Measurements from ENCODE around the gene GAK. TPM values are rescaled to one million over a fixed set of nuclear protein-coding genes. Genes with fewer than 3 reads are reported as not detected.
"Not testable (repeated sequence)": the region's sequence is repeated elsewhere in the genome, so short reads cannot be mapped to it uniquely, and the experiment has no call there.

GAK gene
- total RNA-seq, 1 experiment from 2014 or later: 67.2 TPM

- DNase-seq (ENCODE audit: extremely low read depth, low read depth): no peak
Observed at GRCh38 chr4:954211-955020, 22.3 kb upstream of the GAK start.

DNA sequence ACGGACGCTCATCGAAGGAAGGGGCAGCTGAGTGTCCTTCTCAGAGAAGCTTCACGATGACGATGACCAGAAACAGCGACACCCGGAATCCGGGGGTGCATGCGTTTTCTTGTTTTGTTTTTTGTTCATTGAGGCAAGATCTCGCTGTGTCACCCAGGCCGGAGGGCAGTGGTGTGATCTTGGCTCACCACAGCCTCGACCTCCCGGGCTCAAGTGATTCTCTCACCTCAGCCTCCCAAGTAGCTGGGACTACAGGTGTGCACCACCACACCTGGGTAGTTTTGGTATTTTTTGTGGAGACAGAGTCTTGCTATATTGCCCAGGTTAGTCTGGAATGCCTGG is 21.4 kb upstream of the GAK start:
- DNase-seq (ENCODE audit: extremely low read depth, low read depth): no peak

- DNase-seq (ENCODE audit: extremely low read depth, low read depth): no peak
Observed at GRCh38 chr4:952881-953573, 20.9 kb upstream of the GAK start.

DNA sequence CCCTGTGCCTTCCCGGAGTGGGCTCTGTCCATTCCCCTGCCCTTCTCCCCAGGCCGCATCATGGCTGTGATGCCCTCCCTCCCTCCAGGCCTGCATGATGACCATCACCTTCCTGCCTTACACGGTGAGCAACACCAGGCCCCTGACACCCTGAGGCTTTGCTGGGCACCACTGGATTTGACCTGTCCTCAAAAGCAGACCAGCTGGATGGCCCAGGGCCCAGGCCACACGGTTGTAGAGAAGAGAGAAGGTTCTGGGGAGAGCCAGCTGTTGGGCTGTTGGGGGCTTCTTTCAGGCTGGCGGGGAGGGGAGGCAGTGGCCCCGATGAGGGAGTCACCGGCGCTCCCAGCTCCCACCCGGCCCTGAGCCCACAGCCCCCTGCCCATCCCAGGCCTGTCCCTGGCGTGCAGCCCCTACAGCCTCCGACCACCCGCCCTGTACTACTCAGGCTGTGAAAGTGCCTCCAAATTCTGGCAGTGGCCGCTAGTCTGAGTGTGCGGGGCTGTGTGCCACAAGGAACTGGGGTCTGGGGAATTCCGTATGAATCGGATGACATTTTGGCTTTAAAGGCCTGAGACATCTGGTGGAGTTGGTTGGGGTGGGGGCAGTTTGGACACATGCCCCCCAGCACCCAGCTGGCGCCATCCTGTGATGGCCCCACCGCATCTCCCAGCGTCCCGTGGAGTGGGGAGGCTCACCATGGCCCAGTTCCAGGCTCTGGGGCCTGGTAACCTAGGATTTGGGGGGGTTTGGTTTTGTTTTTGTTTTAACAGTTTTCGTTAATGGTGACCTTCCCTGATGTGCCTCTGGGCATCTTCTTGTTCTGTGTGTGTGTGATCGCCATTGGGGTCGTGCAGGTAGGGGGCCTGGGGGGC is 19.7 kb upstream of the GAK start:
- no peak for DNase-seq (ENCODE audit: extremely low read depth, low read depth)

DNA sequence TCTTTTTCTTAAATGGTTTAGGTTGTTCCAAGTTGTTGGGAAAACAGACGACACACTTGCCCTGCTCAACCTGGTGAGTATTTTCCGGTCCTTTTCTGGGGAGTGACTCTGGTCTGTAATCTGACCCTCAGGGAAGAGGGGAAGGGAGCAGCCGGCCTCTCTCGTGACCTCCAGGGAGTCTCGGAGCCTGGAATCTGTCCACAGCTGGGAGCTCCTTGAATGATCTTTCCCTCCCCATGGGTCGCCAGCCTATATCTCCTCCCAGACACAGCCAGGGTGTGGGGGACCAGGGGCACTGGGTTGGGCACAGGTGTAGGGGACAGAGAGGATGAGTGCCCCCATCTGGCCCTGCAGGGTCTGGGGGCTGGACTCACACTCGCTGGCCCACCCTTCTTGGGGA is 19.1 kb upstream of the GAK start:
- DNase-seq (ENCODE audit: extremely low read depth, low read depth): no peak

DNA sequence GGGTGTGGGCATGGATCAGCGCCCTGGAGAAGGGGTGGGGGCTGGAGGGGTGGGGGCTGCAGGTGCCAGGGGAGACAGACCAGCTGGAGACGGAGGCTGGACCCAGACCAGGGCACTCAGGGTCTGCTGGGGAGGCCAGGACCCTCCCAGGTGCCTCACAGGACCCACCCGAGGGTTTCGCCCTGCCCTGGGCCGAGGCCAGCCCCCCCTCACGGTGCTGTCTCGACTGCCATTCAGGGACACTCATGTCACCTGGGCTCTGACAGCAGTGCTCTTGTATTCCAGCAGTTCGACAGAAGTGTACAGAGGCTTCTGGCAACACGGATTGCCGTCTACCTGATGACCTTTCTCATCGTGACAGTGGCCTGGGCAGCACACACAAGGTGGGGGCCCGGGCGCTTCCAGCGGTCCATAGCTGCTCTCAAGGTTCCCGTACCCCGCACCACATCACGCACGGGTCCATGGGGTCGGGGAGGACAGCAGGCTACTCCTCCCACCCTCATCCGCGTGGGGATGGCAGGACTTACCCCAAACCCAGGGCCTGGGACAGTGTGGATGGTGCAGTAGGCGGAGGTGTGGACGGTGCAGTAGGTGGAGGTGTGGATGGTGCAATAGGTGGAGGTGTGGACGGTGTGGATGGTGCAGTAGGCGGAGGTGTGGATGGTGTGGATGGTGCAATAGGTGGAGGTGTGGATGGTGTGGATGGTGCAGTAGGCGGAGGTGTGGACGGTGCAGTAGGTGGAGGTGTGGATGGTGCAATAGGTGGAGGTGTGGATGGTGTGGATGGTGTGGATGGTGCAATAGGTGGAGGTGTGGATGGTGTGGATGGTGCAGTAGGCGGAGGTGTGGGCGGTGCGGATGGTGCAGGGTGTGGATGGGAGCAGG is 18.3 kb upstream of the GAK start:
- DNase-seq (ENCODE audit: extremely low read depth, low read depth): no peak

GRCh38 chr4:949656-950055 is 17.5 kb upstream of the GAK start:
- no peak for DNase-seq (ENCODE audit: extremely low read depth, low read depth)

- no peak for DNase-seq (ENCODE audit: extremely low read depth, low read depth)
Observed at GRCh38 chr4:948936-949300, 16.8 kb upstream of the GAK start.

DNA sequence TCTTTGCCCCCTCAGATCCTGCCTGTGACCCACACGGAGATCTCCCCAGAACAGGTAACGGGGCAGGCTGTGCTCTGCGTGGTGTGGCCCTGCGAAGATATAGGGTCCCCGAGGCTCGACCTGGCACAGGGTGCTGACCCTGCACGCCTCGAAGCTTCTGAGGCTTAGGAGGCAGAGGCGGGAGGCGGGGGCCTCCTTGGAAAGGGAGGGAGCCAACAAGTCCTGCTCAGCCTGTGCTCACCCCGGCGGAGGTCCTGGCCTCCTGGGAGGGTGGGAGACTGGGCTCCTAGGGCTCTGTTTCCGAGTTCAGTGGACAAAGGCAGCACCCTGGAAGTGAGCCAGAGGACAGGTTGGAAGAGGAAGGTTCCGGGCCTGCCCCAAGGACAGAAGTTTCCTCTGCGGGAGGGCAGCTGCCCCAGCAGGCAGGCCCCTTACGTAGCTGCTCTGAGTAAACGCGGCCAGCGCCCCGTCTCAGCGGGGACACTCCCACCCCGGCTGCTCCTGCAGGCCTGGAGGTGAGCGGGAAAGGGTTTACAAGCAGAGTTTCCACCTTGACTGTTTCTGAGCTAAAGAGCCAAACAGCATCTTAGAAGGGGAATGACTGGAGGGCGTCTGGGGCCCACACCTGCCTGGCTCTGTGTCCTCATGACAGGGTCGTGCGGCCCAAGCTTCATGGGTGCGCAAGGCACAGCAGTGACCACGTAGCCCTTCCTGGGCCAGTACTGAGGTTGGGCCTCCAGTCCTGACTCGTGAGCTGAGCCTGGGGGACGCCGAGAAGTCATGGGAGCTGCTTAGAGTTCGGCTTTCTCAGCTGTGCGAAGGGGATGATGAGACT is 16.2 kb upstream of the GAK start:
- no peak for DNase-seq (ENCODE audit: extremely low read depth, low read depth)

DNA sequence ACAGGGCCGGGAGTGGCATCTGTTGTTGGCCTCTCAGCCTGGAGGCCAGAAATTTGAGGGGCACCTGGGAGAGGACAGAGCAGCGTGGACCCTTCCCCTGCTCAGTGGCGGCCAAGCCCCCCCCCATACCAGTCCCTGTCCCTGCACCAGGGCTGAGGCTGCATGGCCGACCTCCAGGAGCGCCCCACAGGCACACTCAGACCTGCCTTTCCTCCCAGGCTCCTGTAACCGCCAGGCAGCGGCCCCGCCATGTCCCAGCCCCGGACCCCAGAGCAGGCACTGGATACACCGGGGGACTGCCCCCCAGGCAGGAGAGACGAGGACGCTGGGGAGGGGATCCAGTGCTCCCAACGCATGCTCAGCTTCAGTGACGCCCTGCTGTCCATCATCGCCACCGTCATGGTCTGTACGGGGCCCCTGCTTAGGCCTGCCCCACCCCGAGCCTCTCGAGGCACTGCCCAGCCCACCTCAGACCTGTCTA is 15.4 kb upstream of the GAK start:
- no peak for DNase-seq (ENCODE audit: extremely low read depth, low read depth)

- DNase-seq (ENCODE audit: extremely low read depth, low read depth): no peak
Observed at GRCh38 chr4:946517-947471, 14.7 kb upstream of the GAK start.

- no peak for DNase-seq (ENCODE audit: extremely low read depth, low read depth)
Observed at GRCh38 chr4:946103-946450, 14.0 kb upstream of the GAK start.

DNA sequence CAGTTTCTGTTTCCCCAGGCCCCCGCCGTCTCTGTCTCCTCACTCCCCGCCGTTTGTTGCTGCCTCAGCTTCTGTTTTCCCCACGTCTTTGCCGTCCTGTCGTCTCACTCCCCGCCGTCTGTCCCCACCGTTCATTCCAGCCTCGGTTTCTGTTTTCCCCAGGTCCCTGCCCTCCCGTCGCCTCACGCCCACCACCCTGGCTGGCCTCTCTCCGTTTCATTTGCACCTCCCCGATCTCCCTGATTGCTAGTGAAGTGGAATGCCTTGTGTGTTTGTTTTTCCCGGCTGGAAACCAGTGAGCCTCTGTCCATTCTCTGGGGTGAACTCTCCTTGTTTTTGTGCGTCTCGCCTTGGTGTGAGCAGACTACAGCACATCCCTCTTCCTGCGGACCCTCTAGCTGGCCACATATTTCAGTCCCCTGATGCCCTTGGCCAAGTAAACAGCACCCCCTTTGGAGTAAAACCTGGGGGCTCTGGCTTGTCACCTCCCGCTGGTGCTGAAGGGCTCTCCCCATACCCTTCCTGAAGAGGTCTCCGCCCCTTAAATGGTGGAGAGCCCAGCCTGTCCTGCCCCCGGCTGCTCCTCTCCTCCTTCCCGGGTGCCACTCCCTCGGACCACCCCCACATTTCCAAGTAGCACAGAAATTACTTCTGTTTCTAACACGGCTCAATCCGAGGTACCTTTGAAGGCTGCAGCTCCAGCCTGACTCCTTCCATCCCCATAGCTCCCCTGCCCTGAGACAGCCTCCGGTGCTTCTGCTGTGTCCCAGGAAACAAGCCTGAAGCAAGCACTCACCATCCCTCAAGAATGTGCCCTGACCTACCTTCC is 13.4 kb upstream of the GAK start:
- no peak for DNase-seq (ENCODE audit: extremely low read depth, low read depth)

- not testable (repeated sequence) for DNase-seq (ENCODE audit: extremely low read depth, low read depth)
Observed at GRCh38 chr4:939508-939907, 7.4 kb upstream of the GAK start.

DNA sequence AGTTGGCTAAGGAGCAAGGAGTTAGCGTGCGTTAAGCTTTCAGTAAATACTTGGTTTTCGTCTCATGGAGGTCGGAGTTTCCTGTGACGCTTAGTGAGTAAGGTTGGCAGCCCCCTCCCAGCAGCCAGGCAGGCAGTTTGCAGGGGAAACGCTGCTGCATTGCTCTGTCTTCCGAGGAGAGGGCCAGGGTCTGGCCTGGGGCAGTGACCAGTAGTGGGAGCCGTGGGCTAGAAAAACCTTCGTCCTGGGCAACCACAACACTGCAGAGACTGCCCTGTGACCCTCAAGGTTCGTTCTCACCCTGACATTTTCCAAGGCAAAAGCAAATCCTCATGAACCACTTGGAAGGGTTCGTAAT is 576 bp upstream of the GAK start:
- DNase-seq (ENCODE audit: extremely low read depth, low read depth): no peak

- DNase-seq (ENCODE audit: extremely low read depth, low read depth): no peak
Observed at GRCh38 chr4:931194-931959, 739 bp downstream of the GAK start.

GRCh38 chr4:930827-931193 is 1.3 kb downstream of the GAK start:
- no peak for DNase-seq (ENCODE audit: extremely low read depth, low read depth)

Data from NCI-H460 (cell line).